GM19240 (cell line): ENCODE data around the gene SUPT16H.
"Not testable (repeated sequence)": the region's sequence is repeated elsewhere in the genome, so short reads cannot be mapped to it uniquely, and the experiment has no call there.

ENCODE experiments used
- DNase-seq: peaks from one replicate; pipeline ENCODE4 v3.0.0; 2011; ENCODE audit warnings: low spot score; ENCODE audit not compliant: insufficient read length

SUPT16H gene

GRCh38 chr14:21367582-21368144 is 16.2 kb downstream of the SUPT16H start:
- DNase-seq: no peak

GRCh38 chr14:21356511-21356910 is 27.3 kb downstream of the SUPT16H start:
- DNase-seq: no peak

GRCh38 chr14:21352587-21352986 is 31.2 kb downstream of the SUPT16H start:
- peak; percentile 29 for DNase-seq

- DNase-seq: no peak
Measured at GRCh38 chr14:21350539-21350938, 33.3 kb downstream of the SUPT16H start.

DNA sequence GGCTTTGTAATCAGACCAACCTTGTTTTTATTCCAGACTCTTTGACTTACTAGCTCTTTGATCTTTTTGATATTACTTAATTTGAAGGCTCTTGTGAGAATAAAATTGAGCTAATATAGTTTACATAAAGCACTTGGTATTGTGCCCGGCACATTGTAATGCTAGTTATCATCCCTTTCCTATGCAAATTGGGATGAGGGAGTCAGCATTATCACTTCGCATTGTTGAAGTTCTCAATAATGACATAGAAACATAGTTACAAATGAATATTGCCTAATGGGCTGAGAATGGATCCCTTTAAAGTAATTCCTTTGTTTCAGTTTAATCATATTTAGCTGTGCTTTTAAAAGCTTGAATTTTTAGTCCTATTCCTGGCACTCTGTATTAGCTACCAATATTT is 36.6 kb downstream of the SUPT16H start:
- no peak for DNase-seq

DNA sequence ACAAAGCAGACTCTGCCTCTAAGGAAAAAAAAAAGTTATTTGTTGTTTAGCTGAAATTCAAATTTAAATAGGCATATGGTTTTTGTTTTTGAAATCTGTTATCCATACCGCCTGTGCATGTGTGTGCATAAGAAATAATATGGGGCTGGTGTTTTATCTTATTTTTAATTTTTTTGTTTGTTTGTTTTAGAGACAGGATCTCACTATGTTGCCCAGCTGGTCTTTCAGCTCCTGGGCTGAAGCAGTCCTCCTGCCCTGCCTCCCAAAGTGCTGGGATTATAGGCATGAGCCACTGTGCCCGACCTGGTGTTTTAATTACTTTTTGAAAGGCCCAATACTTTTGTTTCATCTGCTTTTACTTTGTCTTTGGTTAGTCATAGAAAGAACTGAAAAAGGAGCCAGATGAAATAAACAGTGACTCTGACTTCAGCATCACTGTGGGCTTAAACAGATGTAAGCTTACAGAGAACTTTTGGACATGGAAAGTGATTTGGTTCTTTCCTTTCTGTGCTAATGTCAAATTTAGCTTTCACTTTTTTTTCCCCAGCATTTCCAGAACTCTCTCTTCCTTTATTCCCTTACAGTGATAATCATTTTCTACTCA is 37.2 kb downstream of the SUPT16H start:
- no peak for DNase-seq

- DNase-seq: no peak
Measured at GRCh38 chr14:21343035-21343794, 40.6 kb downstream of the SUPT16H start.

- no peak for DNase-seq
Measured at GRCh38 chr14:21334202-21334906, 49.5 kb downstream of the SUPT16H start.

- no peak for DNase-seq
Measured at GRCh38 chr14:21332950-21333349, 50.9 kb downstream of the SUPT16H start.

- DNase-seq: no peak
Measured at GRCh38 chr14:21326972-21327371, 56.8 kb downstream of the SUPT16H start.

DNA sequence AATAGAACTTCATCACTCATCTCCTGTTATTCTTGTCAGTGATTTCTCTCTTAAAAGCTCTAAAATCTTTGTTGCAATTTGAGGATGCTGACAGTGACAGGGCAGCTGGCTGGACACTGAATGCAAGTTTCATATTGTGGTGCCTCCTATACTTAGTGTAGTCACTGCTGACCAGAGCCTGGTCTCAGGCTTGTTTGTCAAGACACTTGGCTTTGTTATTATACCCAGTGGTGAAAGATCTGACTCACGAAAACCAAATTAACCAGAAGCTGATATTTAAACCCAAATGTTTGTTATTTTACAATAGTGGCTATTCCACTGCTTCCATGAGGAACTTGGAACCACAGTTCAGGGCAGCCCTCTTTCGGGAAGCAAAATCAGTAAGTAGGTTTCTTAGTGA is 61.1 kb downstream of the SUPT16H start:
- no peak for DNase-seq

GRCh38 chr14:21320913-21321312 is 62.9 kb downstream of the SUPT16H start:
- no peak for DNase-seq

DNA sequence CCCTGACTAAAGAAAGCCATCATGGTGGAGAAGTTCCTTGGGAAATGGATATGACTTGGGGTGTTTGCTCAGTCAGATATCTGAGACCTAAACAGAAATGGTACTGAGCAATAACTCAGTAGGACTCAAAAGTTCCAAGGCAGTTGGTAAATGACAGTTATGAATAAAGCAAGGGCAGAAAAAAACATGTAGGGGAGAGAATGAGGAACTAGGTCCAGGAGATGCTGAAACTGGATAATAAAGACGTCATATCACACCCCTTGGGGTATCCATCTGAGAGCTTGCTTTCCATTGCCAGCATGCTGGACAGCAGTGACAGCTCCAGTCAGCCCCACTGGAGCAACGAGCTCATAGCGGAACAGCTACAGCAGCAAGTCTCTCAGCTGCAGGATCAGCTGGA is 66.4 kb downstream of the SUPT16H start:
- DNase-seq: no peak

GRCh38 chr14:21313512-21313911 is 70.3 kb downstream of the SUPT16H start:
- DNase-seq: no peak

GRCh38 chr14:21311614-21312013 is 72.2 kb downstream of the SUPT16H start:
- no peak for DNase-seq

GRCh38 chr14:21309956-21310355 is 73.9 kb downstream of the SUPT16H start:
- no peak for DNase-seq

DNA sequence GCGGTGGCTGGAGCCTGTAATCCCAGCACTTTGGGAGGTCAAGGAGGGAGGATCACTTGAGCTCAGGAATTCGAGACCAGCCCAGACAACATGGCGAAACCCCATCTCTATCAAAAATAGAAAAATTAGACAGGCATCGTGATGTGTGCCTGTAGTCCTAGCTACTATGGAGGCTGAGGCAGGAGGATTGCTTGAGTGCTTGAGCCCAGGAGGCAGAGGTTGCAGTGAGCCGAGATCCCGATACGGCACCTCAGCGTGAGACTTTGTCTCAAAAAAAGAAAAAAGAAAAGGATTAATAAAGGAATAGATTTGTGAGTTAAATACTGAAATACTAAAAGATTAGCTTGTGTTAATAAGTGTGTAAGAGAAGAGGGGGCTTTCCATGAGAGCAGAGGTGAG is 74.6 kb downstream of the SUPT16H start:
- no peak for DNase-seq

DNA sequence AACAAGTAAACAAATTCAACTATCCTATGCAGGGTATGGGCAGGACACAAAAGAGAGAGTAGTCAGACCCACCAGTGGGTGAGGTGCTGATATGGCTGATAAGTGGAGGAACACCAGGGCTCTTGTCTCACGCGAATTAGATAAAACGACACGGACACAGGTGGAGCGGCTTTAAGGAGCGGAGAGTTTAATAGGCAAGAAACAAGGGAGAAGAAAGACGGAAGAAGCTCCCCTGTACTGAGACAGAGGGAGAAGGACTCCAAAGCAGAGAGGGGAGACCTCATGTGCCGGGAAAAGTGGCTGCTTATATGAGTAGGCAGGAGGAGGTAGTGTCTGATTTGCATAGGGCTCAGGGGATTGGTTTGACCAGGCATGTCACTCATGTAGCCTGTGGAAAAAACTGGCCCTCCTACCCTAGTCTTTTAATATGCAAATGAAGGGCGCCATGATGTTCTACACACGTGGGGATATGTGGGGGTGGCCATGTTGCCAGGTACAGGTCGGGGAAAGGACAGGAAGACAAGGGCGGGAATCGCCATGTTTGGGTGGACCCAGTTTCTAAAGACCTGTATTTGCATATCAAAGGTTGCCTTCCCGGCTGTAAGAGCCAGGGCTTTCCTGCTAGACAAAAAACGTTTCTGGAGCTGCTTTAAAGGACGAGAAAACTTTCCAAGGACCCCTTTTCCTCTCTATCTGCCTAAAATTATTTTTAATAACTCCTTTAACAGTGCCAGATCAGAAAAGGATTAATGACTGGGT is 75.2 kb downstream of the SUPT16H start:
- peak; percentile 51 for DNase-seq

DNA sequence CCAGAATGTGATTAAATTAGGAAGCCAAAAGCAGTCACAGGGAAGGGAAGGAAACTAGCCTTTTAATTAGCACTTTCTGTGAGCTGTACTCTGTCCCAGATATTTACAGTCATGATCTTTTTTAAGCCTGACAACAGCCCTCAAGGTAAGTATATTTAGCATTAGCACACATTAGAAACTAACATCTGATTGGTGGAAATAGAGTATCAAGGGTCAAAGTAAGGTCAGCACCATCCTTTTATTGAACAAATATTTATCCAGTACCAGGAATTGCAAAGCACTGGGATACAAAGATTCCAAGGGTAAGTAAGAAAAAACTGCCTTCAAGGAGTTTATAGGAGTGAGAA is 75.7 kb downstream of the SUPT16H start:
- DNase-seq: no peak

GRCh38 chr14:21307637-21308036 is 76.2 kb downstream of the SUPT16H start:
- DNase-seq: no peak

- not testable (repeated sequence) for DNase-seq
Measured at GRCh38 chr14:21302836-21303140, 81.0 kb downstream of the SUPT16H start.
